ENCODE measurements around the gene MAGEA2B.
"Not testable (repeated sequence)": the region's sequence is repeated elsewhere in the genome, so short reads cannot be mapped to it uniquely, and the experiment has no call there.

Gene MAGEA2B

GRCh38 chrX:152713815-152714787, at the start of gene MAGEA2B:
Gene MAGEA2B, plus strand, starts transcription at chrX:152714628. Its CDS starts 2,479 bp downstream, at chrX:152717107.
- DNase-seq (ENCODE audit: low read depth, low spot score) = not testable (repeated sequence)

GRCh38 chrX:152674135-152674534, 40.3 kb upstream of the MAGEA2B start:
- DNase-seq (ENCODE audit: low read depth, low spot score) = no peak

GRCh38 chrX:152674652-152675051, 39.8 kb upstream of the MAGEA2B start:
- not testable (repeated sequence) for DNase-seq (ENCODE audit: low read depth, low spot score)

GRCh38 chrX:152681012-152681411, 33.4 kb upstream of the MAGEA2B start:
- DNase-seq (ENCODE audit: low read depth, low spot score) = not testable (repeated sequence)

GRCh38 chrX:152697952-152698931, 16.2 kb upstream of the MAGEA2B start, which contains the start of gene MAGEA3:
Gene MAGEA3, plus strand, starts transcription at chrX:152698794. Its CDS starts 2,039 bp downstream, at chrX:152700833.
- not testable (repeated sequence) for DNase-seq (ENCODE audit: low read depth, low spot score)

GRCh38 chrX:152700390-152700789, 14.0 kb upstream of the MAGEA2B start:
- DNase-seq (ENCODE audit: low read depth, low spot score) = not testable (repeated sequence)

- DNase-seq (ENCODE audit: low read depth, low spot score) = not testable (repeated sequence)
These were observed 7.9 kb upstream of the MAGEA2B start for GRCh38 chrX:152706500-152706899.

- DNase-seq (ENCODE audit: low read depth, low spot score) = not testable (repeated sequence)
These were observed 5.3 kb upstream of the MAGEA2B start, which contains the start of gene CSAG2 for GRCh38 chrX:152709173-152709572. Gene CSAG2, minus strand, starts transcription at chrX:152709273. Its CDS starts 161 bp downstream, at chrX:152709112.

- not testable (repeated sequence) for DNase-seq (ENCODE audit: low read depth, low spot score)
These were observed 1.2 kb upstream of the MAGEA2B start for GRCh38 chrX:152713195-152713594.

- no peak for DNase-seq (ENCODE audit: low read depth, low spot score)
These were observed 11.0 kb downstream of the MAGEA2B start for GRCh38 chrX:152725409-152725808.

- no peak for DNase-seq (ENCODE audit: low read depth, low spot score)
These were observed 19.0 kb downstream of the MAGEA2B start, which contains the start of the genes CSAG1 and MAGEA12 for GRCh38 chrX:152733261-152733975. Gene CSAG1, minus strand, starts transcription at chrX:152733721. Its CDS starts 1,261 bp downstream, at chrX:152732460. Gene MAGEA12, plus strand, starts transcription at chrX:152733757. Its CDS starts 2,405 bp downstream, at chrX:152736162.

- DNase-seq (ENCODE audit: low read depth, low spot score) = not testable (repeated sequence)
These were observed 19.9 kb downstream of the MAGEA2B start for GRCh38 chrX:152734143-152734858.

GRCh38 chrX:152735101-152735500, 20.7 kb downstream of the MAGEA2B start:
- DNase-seq (ENCODE audit: low read depth, low spot score) = no peak

- no peak for DNase-seq (ENCODE audit: low read depth, low spot score)
These were observed 21.6 kb downstream of the MAGEA2B start for GRCh38 chrX:152735860-152736511.

GRCh38 chrX:152736528-152736927, 22.1 kb downstream of the MAGEA2B start:
- not testable (repeated sequence) for DNase-seq (ENCODE audit: low read depth, low spot score)

GRCh38 chrX:152738560-152738959, 24.1 kb downstream of the MAGEA2B start:
- no peak for DNase-seq (ENCODE audit: low read depth, low spot score)

GRCh38 chrX:152753686-152754650, 39.5 kb downstream of the MAGEA2B start, which contains the start of gene MAGEA2:
Gene MAGEA2, minus strand, starts transcription at chrX:152753842. Its CDS starts 2,479 bp downstream, at chrX:152751363.
- DNase-seq (ENCODE audit: low read depth, low spot score) = not testable (repeated sequence)

- not testable (repeated sequence) for DNase-seq (ENCODE audit: low read depth, low spot score)
These were observed 40.4 kb downstream of the MAGEA2B start for GRCh38 chrX:152754871-152755270.

Measured in iPS DF 19.7 (cell line).